AG10803 (cell line): ENCODE measurements around the gene SH3PXD2B.

Experiments
- DNase-seq: peaks from one replicate; pipeline ENCODE4 v3.0.0; 2010; ENCODE audit warnings: low read depth
- H3K4me3 ChIP-seq: 2 replicates; pipeline ENCODE4 v1.5.1; 2011; ENCODE audit warnings: mild to moderate bottlenecking, low read length, control low read depth
- TF ChIP-seq, protein P1 (sequence below): conservative IDR thresholded peaks from 2 replicates; pipeline ENCODE4 v1.5.1; 2011; ENCODE audit warnings: mild to moderate bottlenecking, low read length, control low read depth, inconsistent platforms

SH3PXD2B gene

DNA sequence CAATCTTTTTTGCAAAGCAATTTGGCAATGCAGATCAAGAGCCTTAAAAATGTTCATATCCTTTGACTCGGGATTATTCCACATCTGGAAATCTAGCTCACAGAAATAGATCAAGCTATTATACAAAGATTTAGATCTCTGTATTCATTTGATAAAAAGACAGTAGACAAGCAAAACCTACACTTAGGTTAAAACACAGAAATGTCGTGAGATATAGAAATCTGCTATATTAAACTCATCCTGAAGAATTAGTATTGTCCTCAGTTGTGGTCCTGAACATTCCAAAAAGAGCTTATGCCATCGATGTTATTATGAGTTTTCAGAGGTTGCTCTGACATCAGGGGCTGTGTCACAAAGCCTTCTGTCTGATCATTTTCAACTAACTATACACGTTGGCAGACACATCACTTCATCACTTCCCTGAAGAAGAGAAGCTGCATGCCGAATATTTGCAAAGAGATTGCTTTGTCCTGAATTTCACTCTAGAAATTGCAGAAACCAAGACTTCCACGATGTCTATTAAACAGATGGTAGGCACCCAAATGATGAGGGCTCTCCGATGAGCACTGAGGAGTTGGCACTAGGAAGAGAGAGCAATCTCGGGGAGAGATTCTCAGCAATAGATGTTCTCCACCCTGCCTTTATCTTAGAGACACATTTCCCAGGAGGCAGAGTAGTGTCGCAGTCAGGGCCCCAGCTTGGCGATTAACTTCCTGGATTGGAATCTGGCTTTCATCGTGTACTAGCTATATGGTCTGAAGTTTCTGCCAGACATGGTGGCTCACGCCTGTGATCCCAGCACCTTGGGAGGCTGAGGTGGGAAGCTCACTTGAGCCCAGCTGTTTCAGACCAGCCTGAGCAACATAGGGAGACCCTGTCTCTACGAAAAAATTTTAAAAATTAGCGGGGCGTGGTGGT lies 168.8 kb downstream of the SH3PXD2B start:
- DNase-seq, result no peak
- H3K4me3 ChIP-seq, result peak overlapping the region; percentile 70; the same call in 1 of the 2 replicates
- TF ChIP-seq, protein P1, sequence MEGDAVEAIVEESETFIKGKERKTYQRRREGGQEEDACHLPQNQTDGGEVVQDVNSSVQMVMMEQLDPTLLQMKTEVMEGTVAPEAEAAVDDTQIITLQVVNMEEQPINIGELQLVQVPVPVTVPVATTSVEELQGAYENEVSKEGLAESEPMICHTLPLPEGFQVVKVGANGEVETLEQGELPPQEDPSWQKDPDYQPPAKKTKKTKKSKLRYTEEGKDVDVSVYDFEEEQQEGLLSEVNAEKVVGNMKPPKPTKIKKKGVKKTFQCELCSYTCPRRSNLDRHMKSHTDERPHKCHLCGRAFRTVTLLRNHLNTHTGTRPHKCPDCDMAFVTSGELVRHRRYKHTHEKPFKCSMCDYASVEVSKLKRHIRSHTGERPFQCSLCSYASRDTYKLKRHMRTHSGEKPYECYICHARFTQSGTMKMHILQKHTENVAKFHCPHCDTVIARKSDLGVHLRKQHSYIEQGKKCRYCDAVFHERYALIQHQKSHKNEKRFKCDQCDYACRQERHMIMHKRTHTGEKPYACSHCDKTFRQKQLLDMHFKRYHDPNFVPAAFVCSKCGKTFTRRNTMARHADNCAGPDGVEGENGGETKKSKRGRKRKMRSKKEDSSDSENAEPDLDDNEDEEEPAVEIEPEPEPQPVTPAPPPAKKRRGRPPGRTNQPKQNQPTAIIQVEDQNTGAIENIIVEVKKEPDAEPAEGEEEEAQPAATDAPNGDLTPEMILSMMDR, result no peak

DNA sequence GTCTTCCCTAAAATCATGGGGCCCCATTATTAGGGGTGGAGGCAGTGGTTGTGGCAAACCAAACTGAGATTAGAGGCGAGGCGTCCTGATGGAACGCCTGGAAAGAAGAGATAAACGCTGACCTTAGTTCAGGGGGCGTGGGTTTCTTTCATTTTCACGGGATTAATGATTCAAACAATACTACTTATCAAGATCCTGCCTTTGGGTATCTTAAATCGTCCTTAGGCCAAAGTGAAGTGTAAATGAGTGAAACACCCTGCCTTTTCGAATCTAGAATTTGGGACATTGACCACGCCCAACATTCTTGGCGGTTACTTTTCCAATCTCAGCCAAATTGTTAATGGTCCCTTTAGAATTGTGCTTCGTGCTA lies 169.7 kb downstream of the SH3PXD2B start:
- H3K4me3 ChIP-seq, result peak overlapping the region; percentile 70
- TF ChIP-seq, protein P1, result no peak
- peak; percentile 64 for DNase-seq

DNA sequence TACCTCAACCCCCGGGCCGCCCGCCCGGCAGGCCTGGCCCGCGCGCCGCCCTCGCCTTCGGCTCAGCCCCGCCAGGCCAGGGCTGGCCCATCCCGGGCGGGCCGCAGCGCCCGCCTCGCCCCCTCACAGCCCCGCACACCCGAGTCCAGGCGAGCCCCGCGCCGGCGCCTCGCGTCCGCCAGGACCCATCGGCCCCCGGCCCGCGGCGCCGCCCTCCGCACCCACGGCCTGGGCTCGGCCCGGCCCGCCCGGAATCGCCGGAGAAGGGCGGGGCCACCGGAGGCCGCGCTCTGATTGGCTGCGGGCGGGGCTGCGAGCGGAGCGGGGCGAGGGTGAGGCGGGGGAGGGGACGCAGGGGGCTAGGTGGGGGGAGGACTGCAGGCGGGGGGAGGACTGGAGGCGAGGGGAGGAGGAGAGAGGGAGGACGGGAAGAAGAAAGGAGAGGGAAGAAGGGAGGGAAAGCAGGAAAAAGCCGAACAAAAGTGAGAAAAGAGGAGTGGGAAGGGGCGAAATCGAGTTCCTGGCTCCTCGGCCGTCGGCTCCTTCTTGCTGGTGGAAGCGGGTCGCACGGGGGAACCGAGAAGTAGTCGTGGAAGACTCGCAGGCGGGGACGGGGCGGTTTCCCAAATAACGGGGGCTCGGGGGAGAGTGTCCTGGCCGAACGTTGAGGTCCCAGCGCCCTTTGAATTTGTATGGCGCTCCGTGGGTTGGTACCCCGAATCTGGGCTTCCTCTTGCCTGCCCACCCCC lies 170.3 kb downstream of the SH3PXD2B start:
- TF ChIP-seq, protein P1, result no peak
- peak overlapping the region; percentile 78 for H3K4me3 ChIP-seq
- DNase-seq, result peak; percentile 80

DNA sequence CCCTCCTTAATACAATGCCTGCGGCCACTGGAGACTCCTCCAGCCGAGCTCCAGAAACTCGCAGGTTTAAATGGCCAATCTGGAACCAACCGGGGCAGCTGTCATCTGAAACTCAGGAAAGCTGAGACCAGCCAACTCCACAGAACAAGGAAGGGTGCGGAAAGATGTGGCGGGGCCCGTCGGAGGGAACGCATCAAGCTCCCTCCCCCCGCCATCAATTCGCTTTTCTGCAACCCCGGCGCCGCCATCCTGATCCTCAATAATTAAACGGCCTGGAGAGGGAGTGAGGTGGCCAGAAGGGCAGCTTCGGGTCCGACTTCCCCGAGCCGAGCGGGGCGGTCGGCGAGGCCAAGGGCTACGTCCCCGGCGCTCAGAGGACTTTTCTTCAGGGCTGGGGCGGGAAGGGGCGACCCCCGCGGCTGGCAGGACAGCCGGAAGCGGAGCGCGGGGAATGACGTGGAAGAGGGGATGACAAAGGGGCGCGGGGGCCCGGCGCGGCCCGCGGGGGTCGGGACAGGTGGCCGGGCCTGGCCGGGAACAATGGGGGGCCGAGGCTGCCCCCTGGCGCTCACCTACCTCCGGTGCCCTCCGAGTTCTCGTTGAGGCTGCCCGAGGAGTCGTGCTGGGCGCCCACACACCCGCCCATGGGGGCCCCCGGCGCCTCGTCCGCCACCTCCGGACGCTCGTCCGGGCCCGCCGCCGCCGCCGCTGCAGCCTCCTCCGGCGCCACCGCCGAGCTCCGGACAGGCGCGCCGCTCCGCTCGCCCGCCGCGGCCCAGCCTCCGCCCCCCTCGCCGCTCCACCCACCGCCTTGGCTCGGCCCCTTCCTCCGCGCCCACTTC lies 171.1 kb downstream of the SH3PXD2B start, which contains the start of gene UBTD2:
Gene UBTD2 (minus strand): TSS at position 745 of the 842 bp plus-strand sequence. CDS start 99 bp downstream, at position 646.
- TF ChIP-seq, protein P1, result peak; percentile 32; the same call in 1 of the 2 replicates
- H3K4me3 ChIP-seq, result peak within 1 kb of the TSS; percentile 78
- DNase-seq, result peak; percentile 78

DNA sequence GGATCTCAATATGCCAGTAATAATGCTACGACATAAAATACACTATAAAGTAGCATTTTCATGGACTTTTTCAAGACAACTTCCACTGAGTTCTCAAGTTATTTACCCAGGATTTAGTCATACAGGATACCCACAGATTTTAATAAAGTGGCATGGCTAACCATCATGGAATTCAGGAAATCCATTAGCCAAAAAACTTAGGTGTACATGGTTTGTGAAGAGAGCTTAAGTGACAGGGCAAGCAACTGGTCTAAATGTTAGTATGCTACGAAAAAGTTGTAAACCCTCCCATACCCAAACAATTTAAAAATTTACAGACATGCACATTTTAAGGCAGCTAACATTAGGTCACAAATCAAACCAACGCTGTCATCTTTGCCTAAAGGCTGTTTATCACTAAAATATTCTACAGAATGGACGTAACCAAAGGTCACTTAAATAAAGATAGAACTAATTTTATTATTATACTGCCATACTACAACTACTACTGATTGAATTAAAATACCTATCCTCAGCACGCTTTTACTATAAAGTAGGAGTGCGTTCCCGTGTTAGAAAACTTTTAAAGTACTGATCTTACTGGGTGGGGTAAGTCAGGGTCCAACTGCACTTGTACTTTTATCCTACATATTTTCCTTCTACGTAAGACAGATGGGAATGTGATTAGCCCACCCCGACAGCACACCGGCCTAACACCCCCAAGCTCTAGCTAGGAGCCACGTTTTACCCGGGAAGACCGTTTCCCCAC lies 171.9 kb downstream of the SH3PXD2B start:
- peak overlapping the region; percentile 78 for H3K4me3 ChIP-seq
- DNase-seq, result peak; percentile 46
- TF ChIP-seq, protein P1, result no peak

DNA sequence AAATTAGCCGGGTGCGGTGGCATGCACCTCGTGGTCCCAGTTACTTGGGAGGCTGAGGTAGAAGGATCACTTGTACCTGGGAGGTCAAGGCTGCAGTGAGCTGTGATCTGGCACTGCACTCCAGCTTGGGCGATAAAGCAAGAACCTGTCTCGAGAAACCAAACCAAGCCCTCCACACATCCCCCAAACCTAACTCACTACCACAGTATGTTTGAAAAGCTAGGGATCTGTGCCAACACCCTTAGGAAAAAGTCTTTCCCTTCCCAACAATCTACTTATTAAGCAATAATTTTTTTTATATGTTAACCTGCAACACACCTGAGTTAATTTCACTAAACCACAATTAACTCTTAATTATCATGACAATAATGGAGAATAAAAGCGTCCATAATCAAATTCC lies 173.0 kb downstream of the SH3PXD2B start:
- TF ChIP-seq, protein P1, result no peak
- H3K4me3 ChIP-seq, result peak overlapping the region; percentile 78
- no peak for DNase-seq
